HEK293T (cell line): ENCODE data around the gene RBBP6.

Experiments used
- BHLHE40 ChIP-seq: fragments of 450-650 bp; IDR thresholded peaks from 2 replicates; pipeline ENCODE4 v1.6.1; 2016; ENCODE audit warnings: mild to moderate bottlenecking, moderate library complexity, borderline replicate concordance
- CTBP1 ChIP-seq: fragments of 450-650 bp; IDR thresholded peaks from 2 replicates; pipeline ENCODE4 v1.6.1; 2016; ENCODE audit warnings: borderline replicate concordance
- ELF4 ChIP-seq: fragments of 450-650 bp; IDR thresholded peaks from 2 replicates; pipeline ENCODE4 v1.6.1; 2017; ENCODE audit warnings: antibody characterized with exemption
- FOXA1 ChIP-seq: fragments of 450-650 bp; IDR thresholded peaks from 2 replicates; pipeline ENCODE4 v1.6.1; 2016; ENCODE audit warnings: mild to moderate bottlenecking
- FOXK2 ChIP-seq: fragments of 450-650 bp; IDR thresholded peaks from 2 replicates; pipeline ENCODE4 v1.6.1; 2016; ENCODE audit warnings: mild to moderate bottlenecking
- FOXM1 ChIP-seq: fragments of 450-650 bp; IDR thresholded peaks from 2 replicates; pipeline ENCODE4 v1.6.1; 2017; ENCODE audit warnings: mild to moderate bottlenecking, borderline replicate concordance
- L3MBTL2 ChIP-seq: fragments of 450-650 bp; conservative IDR thresholded peaks from 2 replicates; pipeline ENCODE4 v1.6.1; 2016; ENCODE audit warnings: mild to moderate bottlenecking
- LEF1 ChIP-seq: fragments of 450-650 bp; IDR thresholded peaks from 2 replicates; pipeline ENCODE4 v1.6.1; 2017; ENCODE audit warnings: mild to moderate bottlenecking, borderline replicate concordance
- NFRKB ChIP-seq: fragments of 450-650 bp; IDR thresholded peaks from 2 replicates; pipeline ENCODE4 v1.6.1; 2016; ENCODE audit warnings: mild to moderate bottlenecking, moderate library complexity
- PKNOX1 ChIP-seq: fragments of 450-650 bp; IDR thresholded peaks from 2 replicates; pipeline ENCODE4 v1.6.1; 2016
- SP1 ChIP-seq: fragments of 450-650 bp; IDR thresholded peaks from 2 replicates; pipeline ENCODE4 v1.6.1; 2017
- SUZ12 ChIP-seq: fragments of 450-650 bp; IDR thresholded peaks from 2 replicates; pipeline ENCODE4 v1.6.1; 2016; ENCODE audit warnings: mild to moderate bottlenecking
- TARDBP ChIP-seq: fragments of 450-650 bp; IDR thresholded peaks from 2 replicates; pipeline ENCODE4 v1.6.1; 2016
- ZNF384 ChIP-seq: fragments of 450-650 bp; IDR thresholded peaks from 2 replicates; pipeline ENCODE4 v1.6.1; 2016

DNA sequence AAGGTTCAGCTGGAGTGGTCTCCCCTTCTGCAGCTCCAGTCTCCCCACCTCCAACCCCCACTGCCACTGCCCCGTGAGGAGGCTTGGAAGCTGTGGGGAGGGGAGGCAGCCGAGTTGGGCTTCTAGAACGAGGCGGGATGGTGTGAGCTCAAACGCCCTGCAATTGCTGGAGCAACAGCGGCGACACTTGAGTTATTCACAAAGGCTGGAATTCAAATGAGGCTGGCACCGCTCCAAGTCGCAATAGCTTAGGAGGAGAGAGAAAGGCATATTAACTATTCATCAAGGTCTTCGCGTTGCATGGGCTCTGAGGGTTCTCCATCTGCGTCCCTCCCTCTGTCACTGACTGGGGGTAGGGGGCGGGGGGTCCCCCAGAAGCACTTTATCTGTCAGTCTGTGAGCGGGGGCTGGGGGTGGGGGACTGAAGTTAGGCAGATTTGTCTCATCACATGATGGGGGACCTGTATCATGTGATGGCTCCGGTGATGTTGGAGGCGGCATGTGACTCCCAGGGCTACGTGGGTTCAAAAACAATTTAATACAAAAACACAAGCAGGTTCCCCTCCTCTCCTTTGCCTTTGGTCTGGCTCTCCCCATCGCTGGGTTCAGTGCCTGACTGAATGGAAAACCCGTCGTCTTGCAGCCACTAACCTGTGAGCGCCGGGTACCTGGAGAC lies 70.5 kb downstream of the RBBP6 start:
- TF ChIP-seq SP1 (no peak), CTBP1 (no peak), FOXM1 (no peak), FOXK2 (no peak), LEF1 (no peak), NFRKB (no peak), TARDBP (no peak), SUZ12 (no peak), BHLHE40 (no peak), ELF4 (no peak), L3MBTL2 (0 out of 2 replicates have a peak, but pooled peaks have one; percentile 32), ZNF384 (no peak), FOXA1 (no peak), PKNOX1 (no peak)
